Ishikawa (cell line): ENCODE measurements around the gene RFESD.

Source experiments
- CEBPB ChIP-seq: IDR thresholded peaks from 2 replicates; pipeline ENCODE4 v1.6.1; 2012
- CREB1 ChIP-seq: IDR thresholded peaks from 2 replicates; pipeline ENCODE4 v1.6.1; 2012; ENCODE audit warnings: low read depth
- EGR1 ChIP-seq: IDR thresholded peaks from 2 replicates; pipeline ENCODE4 v1.6.1; 2012
- EP300 ChIP-seq: IDR thresholded peaks from 2 replicates; pipeline ENCODE4 v1.6.1; 2012; ENCODE audit warnings: borderline replicate concordance
- FOXM1 ChIP-seq: IDR thresholded peaks from 2 replicates; pipeline ENCODE4 v1.6.1; 2012; ENCODE audit warnings: low read depth, borderline replicate concordance
- NFIC ChIP-seq: IDR thresholded peaks from 2 replicates; pipeline ENCODE4 v1.6.1; 2012
- RAD21 ChIP-seq: IDR thresholded peaks from 2 replicates; pipeline ENCODE4 v1.6.1; 2012; ENCODE audit warnings: low read depth
- TAF1 ChIP-seq: IDR thresholded peaks from 2 replicates; pipeline ENCODE4 v1.6.1; 2012; ENCODE audit warnings: low read depth, mild to moderate bottlenecking
- TCF12 ChIP-seq: IDR thresholded peaks from 2 replicates; pipeline ENCODE4 v1.6.1; 2012; ENCODE audit warnings: low read depth
- TEAD4 ChIP-seq: IDR thresholded peaks from 2 replicates; pipeline ENCODE4 v1.6.1; 2012
- YY1 ChIP-seq: IDR thresholded peaks from 2 replicates; pipeline ENCODE4 v1.6.1; 2012; ENCODE audit warnings: low read depth
- ZBTB7A ChIP-seq: IDR thresholded peaks from 2 replicates; pipeline ENCODE4 v1.6.1; 2012; ENCODE audit warnings: low read depth
- TF ChIP-seq, protein P1 (sequence below): IDR thresholded peaks from 2 replicates; pipeline ENCODE4 v1.6.1; 2012; ENCODE audit warnings: low read depth, mild to moderate bottlenecking
- TF ChIP-seq, protein P2 (sequence below): IDR thresholded peaks from 2 replicates; pipeline ENCODE4 v1.6.1; 2012
- TF ChIP-seq, protein P3 (sequence below): IDR thresholded peaks from 2 replicates; pipeline ENCODE4 v1.6.1; 2012

The RFESD gene

DNA sequence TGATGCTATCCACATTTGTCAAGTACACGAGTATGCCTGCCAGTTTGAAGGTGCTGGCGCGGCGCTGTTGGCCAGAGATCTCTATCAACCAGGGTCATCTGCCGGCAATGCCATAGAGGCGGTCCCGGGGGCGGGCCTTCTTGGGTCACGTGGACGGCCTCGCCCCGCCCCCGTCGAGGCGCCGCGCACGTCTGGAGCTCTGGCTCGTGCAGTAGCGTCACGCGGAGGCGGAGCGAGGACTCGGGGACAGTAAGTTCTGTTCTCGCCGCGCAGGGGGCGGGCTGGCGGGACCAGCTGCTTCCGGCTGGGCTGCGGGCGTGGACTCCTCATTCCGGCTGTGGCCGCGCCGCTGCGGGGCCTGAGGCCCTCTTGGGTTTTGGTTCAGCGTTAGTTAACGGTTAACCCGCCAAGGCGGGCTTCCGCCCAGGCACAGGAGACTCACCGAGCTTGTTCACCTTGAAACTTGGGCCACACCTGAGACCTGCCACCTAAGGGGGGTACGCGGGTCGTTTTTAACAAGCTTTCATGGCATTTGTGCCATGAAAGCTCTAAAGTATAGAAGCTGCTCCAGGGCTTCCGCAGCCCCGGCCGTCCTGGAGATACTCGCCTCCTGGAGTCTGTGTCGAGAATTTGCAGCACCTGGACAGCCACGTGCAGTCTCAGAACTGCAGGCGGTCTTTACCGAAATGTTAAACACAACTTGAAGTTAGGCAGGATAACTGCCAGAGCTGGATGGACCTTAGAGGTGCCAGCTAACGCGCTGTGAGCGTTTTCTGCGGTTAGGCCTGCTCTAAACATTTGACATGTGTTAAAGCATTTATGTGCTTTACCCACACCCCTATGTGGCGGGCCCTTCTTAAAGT lies at the start of gene RFESD:
Gene RFESD, plus strand, starts transcription at position 209 of the 863 bp plus-strand sequence. CDS start 5,495 bp downstream, outside the sequence.
- no peak for TF ChIP-seq CREB1
- TF ChIP-seq, protein P1, sequence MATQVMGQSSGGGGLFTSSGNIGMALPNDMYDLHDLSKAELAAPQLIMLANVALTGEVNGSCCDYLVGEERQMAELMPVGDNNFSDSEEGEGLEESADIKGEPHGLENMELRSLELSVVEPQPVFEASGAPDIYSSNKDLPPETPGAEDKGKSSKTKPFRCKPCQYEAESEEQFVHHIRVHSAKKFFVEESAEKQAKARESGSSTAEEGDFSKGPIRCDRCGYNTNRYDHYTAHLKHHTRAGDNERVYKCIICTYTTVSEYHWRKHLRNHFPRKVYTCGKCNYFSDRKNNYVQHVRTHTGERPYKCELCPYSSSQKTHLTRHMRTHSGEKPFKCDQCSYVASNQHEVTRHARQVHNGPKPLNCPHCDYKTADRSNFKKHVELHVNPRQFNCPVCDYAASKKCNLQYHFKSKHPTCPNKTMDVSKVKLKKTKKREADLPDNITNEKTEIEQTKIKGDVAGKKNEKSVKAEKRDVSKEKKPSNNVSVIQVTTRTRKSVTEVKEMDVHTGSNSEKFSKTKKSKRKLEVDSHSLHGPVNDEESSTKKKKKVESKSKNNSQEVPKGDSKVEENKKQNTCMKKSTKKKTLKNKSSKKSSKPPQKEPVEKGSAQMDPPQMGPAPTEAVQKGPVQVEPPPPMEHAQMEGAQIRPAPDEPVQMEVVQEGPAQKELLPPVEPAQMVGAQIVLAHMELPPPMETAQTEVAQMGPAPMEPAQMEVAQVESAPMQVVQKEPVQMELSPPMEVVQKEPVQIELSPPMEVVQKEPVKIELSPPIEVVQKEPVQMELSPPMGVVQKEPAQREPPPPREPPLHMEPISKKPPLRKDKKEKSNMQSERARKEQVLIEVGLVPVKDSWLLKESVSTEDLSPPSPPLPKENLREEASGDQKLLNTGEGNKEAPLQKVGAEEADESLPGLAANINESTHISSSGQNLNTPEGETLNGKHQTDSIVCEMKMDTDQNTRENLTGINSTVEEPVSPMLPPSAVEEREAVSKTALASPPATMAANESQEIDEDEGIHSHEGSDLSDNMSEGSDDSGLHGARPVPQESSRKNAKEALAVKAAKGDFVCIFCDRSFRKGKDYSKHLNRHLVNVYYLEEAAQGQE: no peak
- no peak for TF ChIP-seq NFIC
- peak; percentile 77 for TF ChIP-seq TAF1
- TF ChIP-seq CEBPB: no peak
- TF ChIP-seq TCF12: no peak
- TF ChIP-seq ZBTB7A: no peak
- TF ChIP-seq, protein P2, sequence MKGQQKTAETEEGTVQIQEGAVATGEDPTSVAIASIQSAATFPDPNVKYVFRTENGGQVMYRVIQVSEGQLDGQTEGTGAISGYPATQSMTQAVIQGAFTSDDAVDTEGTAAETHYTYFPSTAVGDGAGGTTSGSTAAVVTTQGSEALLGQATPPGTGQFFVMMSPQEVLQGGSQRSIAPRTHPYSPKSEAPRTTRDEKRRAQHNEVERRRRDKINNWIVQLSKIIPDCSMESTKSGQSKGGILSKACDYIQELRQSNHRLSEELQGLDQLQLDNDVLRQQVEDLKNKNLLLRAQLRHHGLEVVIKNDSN: peak; percentile 96
- TF ChIP-seq FOXM1: no peak
- TF ChIP-seq EP300: peak; percentile 35; the same call in 1 of the 2 replicates
- TF ChIP-seq TEAD4: peak; percentile 16; the same call in 1 of the 2 replicates
- TF ChIP-seq EGR1: peak; percentile 50; the same call in 1 of the 2 replicates
- no peak for TF ChIP-seq RAD21
- TF ChIP-seq, protein P3, sequence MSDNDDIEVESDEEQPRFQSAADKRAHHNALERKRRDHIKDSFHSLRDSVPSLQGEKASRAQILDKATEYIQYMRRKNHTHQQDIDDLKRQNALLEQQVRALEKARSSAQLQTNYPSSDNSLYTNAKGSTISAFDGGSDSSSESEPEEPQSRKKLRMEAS: peak; percentile 83
- no peak for TF ChIP-seq YY1

DNA sequence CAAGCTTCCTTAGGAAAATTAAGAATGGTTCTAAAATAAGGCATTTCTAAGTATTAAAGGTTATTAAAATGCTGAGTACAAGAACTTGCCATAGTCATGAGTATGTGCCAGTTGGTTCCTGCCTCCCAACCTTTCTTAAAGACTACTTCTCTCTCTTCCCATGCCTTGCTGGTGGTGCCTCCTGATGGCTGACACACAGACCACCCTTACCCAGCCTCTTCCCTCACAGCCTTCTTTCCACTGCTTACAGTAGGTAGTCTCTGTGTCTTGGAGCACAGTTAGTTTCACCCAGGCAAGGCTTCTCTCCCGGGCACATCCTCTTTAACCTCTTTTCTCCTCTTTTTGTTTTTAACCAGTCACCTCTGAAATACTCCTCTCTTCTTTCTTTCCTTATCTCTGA lies 47.3 kb upstream of the RFESD start:
- TF ChIP-seq ZBTB7A: no peak
- no peak for TF ChIP-seq EGR1
- no peak for TF ChIP-seq NFIC
- TF ChIP-seq CREB1: no peak
- TF ChIP-seq YY1: no peak
- no peak for TF ChIP-seq TEAD4
- no peak for TF ChIP-seq RAD21
- TF ChIP-seq, protein P1: no peak

DNA sequence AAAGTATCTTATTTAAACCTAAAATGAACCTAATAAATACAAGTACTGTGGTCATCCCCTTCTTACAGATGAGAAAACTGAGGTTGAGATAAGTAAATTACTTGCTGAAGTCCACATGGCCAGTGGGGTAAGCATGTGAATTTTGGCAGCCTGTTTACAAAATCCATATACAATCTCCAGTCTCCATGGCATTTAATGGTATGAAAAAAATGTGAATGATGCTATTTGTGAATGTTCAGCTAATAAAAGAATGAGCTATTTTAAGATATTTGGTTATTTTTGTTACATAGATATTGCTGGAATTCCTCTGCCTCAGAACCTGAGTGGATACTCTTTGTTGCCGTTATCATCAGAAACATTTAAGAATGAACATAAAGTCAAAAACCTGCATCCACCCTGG lies 46.0 kb upstream of the RFESD start:
- TF ChIP-seq FOXM1 (no peak), TCF12 (no peak), YY1 (no peak), EP300 (no peak), NFIC (no peak), EGR1 (no peak), TAF1 (no peak), RAD21 (no peak), ZBTB7A (no peak), TEAD4 (no peak), CREB1 (no peak), CEBPB (no peak)
- TF ChIP-seq, protein P3: no peak
- TF ChIP-seq, protein P1: no peak
- TF ChIP-seq, protein P2: no peak

DNA sequence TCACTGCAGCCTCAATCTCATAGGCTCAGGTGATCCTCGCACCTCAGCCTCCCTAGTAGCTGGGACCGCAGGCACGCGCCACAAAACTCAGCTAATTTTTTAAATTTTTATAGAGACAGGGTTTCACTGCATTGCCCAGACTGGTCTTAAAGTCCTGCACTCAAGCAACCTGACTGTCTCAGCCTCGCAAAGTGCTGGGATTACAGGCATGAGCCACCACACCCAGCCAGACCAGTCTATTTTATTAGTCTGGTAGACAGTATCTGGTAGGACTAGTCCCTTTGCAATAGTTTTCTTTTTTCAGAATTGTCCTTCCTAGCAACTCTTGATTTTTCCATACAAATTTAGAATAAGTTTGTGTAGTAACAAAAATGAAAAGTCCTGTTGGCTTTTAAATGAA lies 40.8 kb upstream of the RFESD start:
- no peak for TF ChIP-seq NFIC
- no peak for TF ChIP-seq FOXM1
- TF ChIP-seq TCF12: no peak
- TF ChIP-seq, protein P1: no peak
- TF ChIP-seq, protein P2: no peak
- no peak for TF ChIP-seq YY1
- TF ChIP-seq EGR1: no peak
- no peak for TF ChIP-seq TAF1
- TF ChIP-seq EP300: no peak
- TF ChIP-seq, protein P3: no peak
- no peak for TF ChIP-seq RAD21
- no peak for TF ChIP-seq CEBPB
